Keratinocyte (primary cell): ENCODE measurements around the gene CHMP6. TPM values are rescaled to one million over a fixed set of nuclear protein-coding genes. Genes with fewer than 3 reads are reported as not detected.

Source experiments
- DNase-seq: peaks from one replicate; pipeline ENCODE4 v3.0.0-alpha.2; 2011; ENCODE audit warnings: low read depth, missing footprints, low spot score
- FAIRE-seq: peaks from 2 replicates; lab custom pipeline; 2011; peaks lifted over from hg19 to GRCh38; lab: Jason Lieb, UNC
- H2AFZ ChIP-seq: 2 replicates; pipeline ENCODE4 v1.6.0; 2012; ENCODE audit warnings: low read length, control low read depth, inconsistent platforms; ENCODE audit not compliant: control insufficient read depth
- H3K27ac ChIP-seq: 2 replicates; pipeline ENCODE4 v1.5.1; 2011; ENCODE audit warnings: low read length; ENCODE audit not compliant: control insufficient read depth, insufficient read depth
- H3K27me3 ChIP-seq: 3 replicates; pipeline ENCODE4 v1.6.0; 2011; ENCODE audit warnings: low read length; ENCODE audit not compliant: control insufficient read depth, insufficient read depth; ENCODE audit errors: extremely low read depth
- H3K36me3 ChIP-seq, 2 experiments: 2 replicates in 1 of 2; 3 replicates in 1 of 2; pipeline ENCODE4 v1.5.1; 2011; ENCODE audit warnings: low read length in 2 of 2, mild to moderate bottlenecking in 1 of 2; ENCODE audit not compliant: control insufficient read depth in 2 of 2, insufficient read depth in 2 of 2; ENCODE audit errors: extremely low read depth in 1 of 2
- H3K4me1 ChIP-seq: 3 replicates; pipeline ENCODE4 v1.5.1; 2011; ENCODE audit warnings: low read length; ENCODE audit not compliant: control insufficient read depth, insufficient read depth; ENCODE audit errors: extremely low read depth
- H3K4me2 ChIP-seq: 3 replicates; pipeline ENCODE4 v1.6.0; 2011; ENCODE audit warnings: low read depth, low read length; ENCODE audit not compliant: control insufficient read depth, insufficient read depth; ENCODE audit errors: extremely low read depth
- H3K4me3 ChIP-seq, 3 experiments: fragments of 200-600 bp in 1 of 3; sonication (generic) in 1 of 3; 2 replicates in 2 of 3; 3 replicates in 1 of 3; pipeline ENCODE4 v1.5.1; 2011 to 2016; ENCODE audit warnings: low read length in 3 of 3, mild to moderate bottlenecking in 3 of 3, control low read depth in 2 of 3, inconsistent platforms in 1 of 3, low read depth in 1 of 3, mixed read lengths in 1 of 3, mixed run types in 1 of 3, moderate library complexity in 1 of 3; ENCODE audit not compliant: control insufficient read depth in 2 of 3, insufficient read depth in 2 of 3; ENCODE audit errors: extremely low read depth in 1 of 3
- H3K79me2 ChIP-seq: 2 replicates; pipeline ENCODE4 v1.6.0; 2012; ENCODE audit warnings: low read length; ENCODE audit not compliant: control insufficient read depth, insufficient read depth
- H3K9ac ChIP-seq: 3 replicates; pipeline ENCODE4 v1.6.0; 2011; ENCODE audit warnings: low read length; ENCODE audit not compliant: control insufficient read depth, insufficient read depth; ENCODE audit errors: extremely low read depth
- H3K9me1 ChIP-seq: 3 replicates; pipeline ENCODE4 v1.6.0; 2011; ENCODE audit warnings: low read length; ENCODE audit not compliant: control insufficient read depth, insufficient read depth; ENCODE audit errors: extremely low read depth
- H3K9me3 ChIP-seq: 2 replicates; pipeline ENCODE4 v1.5.1; 2012; ENCODE audit warnings: low read depth, low read length; ENCODE audit not compliant: control insufficient read depth
- H4K20me1 ChIP-seq: 3 replicates; pipeline ENCODE4 v1.6.0; 2011; ENCODE audit warnings: low read length; ENCODE audit not compliant: control insufficient read depth, insufficient read depth; ENCODE audit errors: extremely low read depth
- CTCF ChIP-seq, 3 experiments: IDR thresholded peaks in 1 of 3; conservative IDR thresholded peaks in 1 of 3; optimal IDR thresholded peaks in 1 of 3; 2 replicates in 2 of 3; 3 replicates in 1 of 3; pipeline versions ENCODE3 to v1.5.1; 2011; ENCODE audit warnings: low read length in 3 of 3, mild to moderate bottlenecking in 3 of 3, moderate library complexity in 2 of 3, control low read depth in 1 of 3, inconsistent platforms in 1 of 3; ENCODE audit not compliant: insufficient read depth in 2 of 3; ENCODE audit errors: extremely low read depth in 1 of 3
- EZH2 ChIP-seq: IDR thresholded peaks from one replicate; pipeline ENCODE4 v1.6.1; 2012; ENCODE audit warnings: inconsistent platforms, mild to moderate bottlenecking, low read length, moderate library complexity
- dilution Hi-C: fragments of 300-500 bp; cut with MboI; formaldehyde crosslinking; loops from one replicate; pipeline ENCODE4 v1.7.0; 2020; ENCODE audit warnings: low sequenced_read_pairs; ENCODE audit not compliant: extremely low pct_ligation_motif_present
- polyA plus RNA-seq, 5 experiments: library from polyadenylated mRNA; depleted of rRNA in 3 of 5; stranded (reverse) in 3 of 5; stranded (forward) in 1 of 5; unstranded in 1 of 5; fragments of >200 nt; gene quantifications; 1 replicate in 1 of 5; 2 replicates in 3 of 5; 3 replicates in 1 of 5; pipeline versions ENCODE4 v1.2.1 to v1.2.3, GENCODE V29; 2011 to 2012; ENCODE audit warnings: missing spikeins in 2 of 5, low read depth in 1 of 5, low replicate concordance in 1 of 5

Gene CHMP6
- polyA plus RNA-seq, 1 donor (not counting 4 experiments of a cell fraction or from before 2014, with no cell fraction given): 20.9 TPM

- no peak overlapping the region for H2AFZ ChIP-seq
- no peaks in the 10 kb centered on the region for H4K20me1 ChIP-seq
- no peaks in the 10 kb centered on the region for H3K9me3 ChIP-seq
- H3K27me3 ChIP-seq: no peaks in the 10 kb centered on the region
- no peaks in the 10 kb centered on the region for H3K4me1 ChIP-seq
- TF ChIP-seq CTCF (optimal IDR thresholded peaks at IDR 0.05 in 1 of 3, IDR thresholded peaks at IDR 0.05 in 1 of 3, conservative IDR thresholded peaks at IDR 0.05 in 1 of 3; ENCODE audit: extremely low read depth in 1 of 3, insufficient read depth in 2 of 3, low read length in 3 of 3) (no peak), EZH2 (no peak)
- H3K4me2 ChIP-seq: no peak overlapping the region
- DNase-seq: no peak
- H3K9ac ChIP-seq: no peak overlapping the region
- H3K4me3 ChIP-seq: no peak overlapping the region
- FAIRE-seq: no peak
- no peaks in the 10 kb centered on the region for H3K79me2 ChIP-seq
- no peak overlapping the region for H3K27ac ChIP-seq
- no peaks in the 10 kb centered on the region for H3K9me1 ChIP-seq
- dilution Hi-C loops: no loop called here
- H3K36me3 ChIP-seq: peaks cover 1 to 7% of the 10 kb centered on the region in 2 experiments
Measured at GRCh38 chr17:80952291-80952690, 39.4 kb upstream of the CHMP6 start.

GRCh38 chr17:80953471-80954315 is 37.9 kb upstream of the CHMP6 start:
- dilution Hi-C loops: no loop called here
- no peak for FAIRE-seq
- Histone ChIP-seq H3K4me1 (no peaks in the 10 kb centered on the region), H3K9me3 (no peaks in the 10 kb centered on the region), H3K4me2 (no peak overlapping the region), H3K9me1 (no peaks in the 10 kb centered on the region), H2AFZ (no peak overlapping the region), H3K4me3 (no peak overlapping the region), H3K79me2 (no peaks in the 10 kb centered on the region), H3K27ac (no peak overlapping the region), H3K27me3 (no peaks in the 10 kb centered on the region), H3K36me3 (peaks cover 3 to 7% of the 10 kb centered on the region in 2 experiments), H3K9ac (no peak overlapping the region), H4K20me1 (no peaks in the 10 kb centered on the region)
- TF ChIP-seq EZH2 (no peak), CTCF (optimal IDR thresholded peaks at IDR 0.05 in 1 of 3, IDR thresholded peaks at IDR 0.05 in 1 of 3, conservative IDR thresholded peaks at IDR 0.05 in 1 of 3; ENCODE audit: extremely low read depth in 1 of 3, insufficient read depth in 2 of 3, low read length in 3 of 3) (no peak)
- DNase-seq: no peak
